Loucy (cell line): ENCODE results near the gene FAM168A.

ENCODE experiments used
- H2AFZ ChIP-seq: fragments of 200-600 bp; sonication (generic); 2 replicates; pipeline ENCODE4 v1.6.0; 2016; ENCODE audit warnings: antibody characterized with exemption, mild to moderate bottlenecking, low read length, moderate library complexity
- H3F3A ChIP-seq: fragments of 200-600 bp; 2 replicates; pipeline ENCODE4 v1.6.0; 2016; ENCODE audit warnings: antibody characterized with exemption, low read depth, mild to moderate bottlenecking
- H3K27me3 ChIP-seq: fragments of 200-600 bp; sonication (generic); 2 replicates; pipeline ENCODE4 v1.6.1; 2014; ENCODE audit warnings: low read length, mild to moderate bottlenecking; ENCODE audit not compliant: insufficient read depth, poor library complexity, severe bottlenecking
- H3K36me3 ChIP-seq: fragments of 200-600 bp; sonication (generic); 2 replicates; pipeline ENCODE4 v1.6.1; 2016; ENCODE audit warnings: low read length; ENCODE audit not compliant: insufficient read depth
- H3K4me1 ChIP-seq: fragments of 200-600 bp; sonication (generic); 2 replicates; pipeline ENCODE4 v1.5.1; 2014; ENCODE audit warnings: low read length, mild to moderate bottlenecking; ENCODE audit not compliant: insufficient read depth, poor library complexity, severe bottlenecking
- H3K4me2 ChIP-seq: fragments of 200-600 bp; sonication (generic); 2 replicates; pipeline ENCODE4 v1.6.0; 2014; ENCODE audit warnings: antibody characterized with exemption, low read length, low read depth, mild to moderate bottlenecking; ENCODE audit not compliant: poor library complexity, severe bottlenecking
- H3K4me3 ChIP-seq: fragments of 200-600 bp; sonication (generic); 2 replicates; pipeline ENCODE4 v1.5.1; 2014; ENCODE audit warnings: low read length, mild to moderate bottlenecking, mixed read lengths; ENCODE audit not compliant: poor library complexity, severe bottlenecking
- H3K79me2 ChIP-seq: fragments of 200-600 bp; sonication (generic); 2 replicates; pipeline ENCODE4 v1.6.1; 2014; ENCODE audit warnings: low read length; ENCODE audit not compliant: insufficient read depth
- H3K9ac ChIP-seq: fragments of 200-600 bp; sonication (generic); 2 replicates; pipeline ENCODE4 v1.6.0; 2014; ENCODE audit warnings: mild to moderate bottlenecking, low read depth, low read length, moderate library complexity; ENCODE audit not compliant: poor library complexity, severe bottlenecking
- H3K9me2 ChIP-seq: fragments of 200-600 bp; sonication (generic); replicated peaks from 2 replicates; pipeline ENCODE4 v1.6.1; 2016; ENCODE audit warnings: low read depth, low read length, mixed read lengths
- H3K9me3 ChIP-seq: fragments of 200-600 bp; sonication (generic); 2 replicates; pipeline ENCODE4 v1.6.1; 2014; ENCODE audit warnings: mild to moderate bottlenecking, antibody characterized with exemption, low read length, low read depth; ENCODE audit not compliant: insufficient read depth
- H4K20me1 ChIP-seq: fragments of 200-600 bp; sonication (generic); 2 replicates; pipeline ENCODE4 v1.6.0; 2014; ENCODE audit warnings: antibody characterized with exemption, low read length, mild to moderate bottlenecking; ENCODE audit not compliant: insufficient read depth, poor library complexity, severe bottlenecking
- EZH2phosphoT487 ChIP-seq: fragments of 200-600 bp; IDR thresholded peaks from 2 replicates; pipeline ENCODE4 v1.6.1; 2018; ENCODE audit warnings: antibody characterized with exemption, mild to moderate bottlenecking, moderate library complexity, borderline replicate concordance
- TF ChIP-seq, protein P1 (sequence below): fragments of 200-600 bp; sonication (generic); conservative IDR thresholded peaks from 2 replicates; pipeline ENCODE4 v1.5.1; 2014; ENCODE audit warnings: mild to moderate bottlenecking, antibody characterized with exemption, low read length

Gene FAM168A

GRCh38 chr11:73645121-73645969, 47.4 kb upstream of the FAM168A start:
- Histone ChIP-seq H4K20me1 (no peaks in the 10 kb centered on the region), H3K4me2 (no peak overlapping the region), H3K27me3 (no peaks in the 10 kb centered on the region), H3K36me3 (no peaks in the 10 kb centered on the region), H3K4me1 (no peaks in the 10 kb centered on the region), H3F3A (no peaks in the 10 kb centered on the region), H2AFZ (no peak overlapping the region), H3K9me3 (no peaks in the 10 kb centered on the region), H3K9ac (no peak overlapping the region), H3K9me2 (no peaks in the 10 kb centered on the region), H3K4me3 (no peak overlapping the region), H3K79me2 (no peaks in the 10 kb centered on the region)
- TF ChIP-seq EZH2phosphoT487: no peak
- TF ChIP-seq, protein P1, sequence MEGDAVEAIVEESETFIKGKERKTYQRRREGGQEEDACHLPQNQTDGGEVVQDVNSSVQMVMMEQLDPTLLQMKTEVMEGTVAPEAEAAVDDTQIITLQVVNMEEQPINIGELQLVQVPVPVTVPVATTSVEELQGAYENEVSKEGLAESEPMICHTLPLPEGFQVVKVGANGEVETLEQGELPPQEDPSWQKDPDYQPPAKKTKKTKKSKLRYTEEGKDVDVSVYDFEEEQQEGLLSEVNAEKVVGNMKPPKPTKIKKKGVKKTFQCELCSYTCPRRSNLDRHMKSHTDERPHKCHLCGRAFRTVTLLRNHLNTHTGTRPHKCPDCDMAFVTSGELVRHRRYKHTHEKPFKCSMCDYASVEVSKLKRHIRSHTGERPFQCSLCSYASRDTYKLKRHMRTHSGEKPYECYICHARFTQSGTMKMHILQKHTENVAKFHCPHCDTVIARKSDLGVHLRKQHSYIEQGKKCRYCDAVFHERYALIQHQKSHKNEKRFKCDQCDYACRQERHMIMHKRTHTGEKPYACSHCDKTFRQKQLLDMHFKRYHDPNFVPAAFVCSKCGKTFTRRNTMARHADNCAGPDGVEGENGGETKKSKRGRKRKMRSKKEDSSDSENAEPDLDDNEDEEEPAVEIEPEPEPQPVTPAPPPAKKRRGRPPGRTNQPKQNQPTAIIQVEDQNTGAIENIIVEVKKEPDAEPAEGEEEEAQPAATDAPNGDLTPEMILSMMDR: no peak

DNA sequence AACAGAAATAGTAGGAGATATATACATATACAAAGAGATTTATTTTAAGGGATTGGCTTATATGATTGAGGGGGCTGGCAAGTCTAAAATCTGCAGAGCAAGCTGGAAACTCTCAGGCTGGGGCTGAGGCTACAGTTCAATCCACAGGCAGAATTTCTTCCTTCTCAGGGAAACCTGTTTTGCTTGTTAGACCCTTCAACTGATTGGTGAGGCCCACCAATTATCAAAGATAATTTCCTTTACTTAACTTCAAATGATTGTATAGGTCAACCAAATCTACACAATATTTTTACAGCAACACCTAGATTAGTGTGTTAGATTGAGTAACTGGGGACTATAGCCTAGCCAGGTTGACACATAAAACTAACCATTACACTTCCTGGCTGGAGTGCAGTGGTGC, 43.8 kb upstream of the FAM168A start:
- Histone ChIP-seq H3K4me3 (no peak overlapping the region), H3K36me3 (no peaks in the 10 kb centered on the region), H3F3A (no peaks in the 10 kb centered on the region), H2AFZ (no peak overlapping the region), H3K9me2 (no peaks in the 10 kb centered on the region), H3K9me3 (no peaks in the 10 kb centered on the region), H3K9ac (no peak overlapping the region), H3K4me2 (no peak overlapping the region), H3K27me3 (no peaks in the 10 kb centered on the region), H3K79me2 (no peaks in the 10 kb centered on the region), H3K4me1 (no peaks in the 10 kb centered on the region), H4K20me1 (no peaks in the 10 kb centered on the region)
- TF ChIP-seq, protein P1: no peak
- no peak for TF ChIP-seq EZH2phosphoT487

DNA sequence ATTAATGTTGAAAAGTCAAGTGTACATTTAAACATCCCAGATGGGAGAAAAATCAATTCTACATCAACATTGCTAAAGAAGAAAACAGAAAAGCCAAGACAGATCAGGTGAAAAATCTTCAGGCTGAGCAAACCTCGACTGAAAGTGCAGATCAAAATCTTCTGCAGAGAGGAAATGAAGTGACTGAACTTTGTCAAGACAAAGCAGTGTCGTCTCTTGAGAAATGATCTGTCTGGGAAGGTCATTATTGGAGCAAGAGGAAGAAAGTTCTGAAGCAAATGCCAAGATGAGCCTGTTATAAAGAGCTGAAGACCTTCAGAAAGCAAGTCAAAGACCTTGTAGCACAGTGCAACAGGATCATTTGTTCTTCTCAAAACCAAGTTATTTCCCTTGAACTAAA, 42.7 kb upstream of the FAM168A start:
- H3K27me3 ChIP-seq: no peaks in the 10 kb centered on the region
- H3K4me1 ChIP-seq: no peaks in the 10 kb centered on the region
- no peak overlapping the region; the same call in 1 of the 2 replicates for H2AFZ ChIP-seq
- H3K79me2 ChIP-seq: no peaks in the 10 kb centered on the region
- H3K4me2 ChIP-seq: no peak overlapping the region
- no peak overlapping the region for H3K4me3 ChIP-seq
- H3K9me2 ChIP-seq: no peaks in the 10 kb centered on the region
- TF ChIP-seq, protein P1: no peak
- TF ChIP-seq EZH2phosphoT487: no peak
- H3K9me3 ChIP-seq: no peaks in the 10 kb centered on the region
- H3K9ac ChIP-seq: no peak overlapping the region
- H3K36me3 ChIP-seq: no peaks in the 10 kb centered on the region
- H3F3A ChIP-seq: no peaks in the 10 kb centered on the region
- no peaks in the 10 kb centered on the region for H4K20me1 ChIP-seq
